Measurements from ENCODE around the gene TLE4. TPM values are rescaled to one million over a fixed set of nuclear protein-coding genes. Genes with fewer than 3 reads are reported as not detected.
A peak's percentile ranks its signal among the peaks of the same experiment; 100 is the strongest.

The TLE4 gene
- polyA plus RNA-seq, 2 of the 4 experiments (the other 2 are of a cell fraction): 14.3 to 23.1 TPM

DNA sequence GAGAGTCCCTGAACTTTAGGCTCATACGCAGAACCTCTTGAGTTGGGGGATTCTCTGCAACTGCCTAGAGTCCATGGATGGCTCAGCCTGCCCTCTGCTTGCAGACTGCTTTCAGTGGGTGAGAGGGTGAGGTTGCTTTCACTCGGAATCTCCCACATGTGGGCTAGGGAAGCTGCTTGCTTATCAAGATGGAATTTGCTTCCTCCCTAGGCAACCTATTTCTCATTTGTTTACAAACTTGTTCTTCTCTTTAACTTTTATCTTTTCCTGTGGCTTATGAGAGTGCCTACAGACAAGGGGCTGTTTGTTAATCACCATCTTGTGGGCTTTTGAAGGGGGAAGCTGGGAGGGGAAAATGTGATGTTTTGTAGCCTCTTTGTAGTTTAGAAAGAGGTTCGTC, 10.0 kb downstream of the TLE4 start:
- no peak overlapping the region for H3K27ac ChIP-seq
- CTCF ChIA-PET: no interaction called here
- no peak overlapping the region for H3K4me2 ChIP-seq
- WGBS (ENCODE audit: missing lambda C conversion rate): 78% methylated on average over 3 of the region's 3 CpGs
- TF ChIP-seq GATA3 (IDR thresholded peaks at IDR 0.05; ENCODE audit: borderline replicate concordance): no peak
- H3K9me3 ChIP-seq: no peaks in the 10 kb centered on the region
- no peak for FAIRE-seq
- 0 out of 3 replicates have a peak, but pooled peaks cover 6% of the 10 kb centered on the region for H3K4me1 ChIP-seq
- ATAC-seq: peak in 1 of 2 experiments; percentile 59; a peak in 3 of 6 replicates
- DNase-seq (ENCODE audit: low read depth in 1 of 2, low spot score in 1 of 2): peak in 1 of 2 experiments; percentile 11
- no peak overlapping the region for H3K4me3 ChIP-seq
- POLR2A ChIA-PET: no interaction called here

DNA sequence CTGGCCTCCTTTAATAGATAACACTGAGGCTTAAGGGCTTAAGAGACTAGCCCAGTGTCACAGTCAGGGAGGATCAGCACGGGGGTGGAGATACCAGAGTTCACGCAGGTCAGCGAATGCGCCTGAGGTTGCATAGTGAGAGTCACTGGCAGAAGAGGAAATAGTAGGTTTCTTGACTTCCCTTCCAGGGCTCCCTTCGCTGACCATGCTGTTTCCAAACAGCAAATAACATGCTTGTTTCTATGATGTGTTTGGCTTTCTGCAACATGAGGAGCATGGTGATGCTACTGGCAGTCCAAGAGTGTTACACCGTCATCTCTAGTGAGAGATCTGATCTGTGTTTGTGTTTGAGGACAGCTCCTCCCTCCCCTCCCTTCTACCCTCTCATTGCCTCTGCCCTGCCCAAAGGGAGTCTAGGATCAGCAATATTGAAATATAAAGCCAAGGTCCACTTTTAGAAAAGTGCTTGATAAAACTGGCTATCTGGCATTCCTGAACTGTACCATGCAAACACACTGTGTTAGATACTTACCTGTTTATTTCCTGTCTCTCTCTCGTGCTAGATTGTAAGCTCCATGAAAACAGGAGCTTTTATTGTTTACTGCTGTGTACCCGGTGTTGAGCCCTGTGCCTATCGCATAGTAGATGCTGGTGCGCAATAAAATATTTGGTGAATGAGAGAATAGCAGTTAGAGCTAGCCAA, 12.3 kb downstream of the TLE4 start:
- FAIRE-seq: no peak
- no peak for DNase-seq (ENCODE audit: low read depth in 1 of 2, low spot score in 1 of 2)
- Histone ChIP-seq H3K9me3 (no peaks in the 10 kb centered on the region), H3K4me3 (no peak overlapping the region), H3K27ac (no peak overlapping the region), H3K4me2 (no peak overlapping the region), H3K4me1 (0 out of 3 replicates have a peak, but pooled peaks cover 6% of the 10 kb centered on the region)
- TF ChIP-seq CHD4 (IDR thresholded peaks at IDR 0.05; ENCODE audit: borderline replicate concordance): no peak
- TF ChIP-seq, protein P1, sequence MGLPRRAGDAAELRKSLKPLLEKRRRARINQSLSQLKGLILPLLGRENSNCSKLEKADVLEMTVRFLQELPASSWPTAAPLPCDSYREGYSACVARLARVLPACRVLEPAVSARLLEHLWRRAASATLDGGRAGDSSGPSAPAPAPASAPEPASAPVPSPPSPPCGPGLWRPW (IDR thresholded peaks at IDR 0.05): no peak
- no peak for TF ChIP-seq SREBF2 (IDR thresholded peaks at IDR 0.05)
- no peak for TF ChIP-seq JUN (IDR thresholded peaks at IDR 0.05)
- no peak for TF ChIP-seq HOXB5 (CRISPR knock-in tag; IDR thresholded peaks at IDR 0.05)
- TF ChIP-seq MYC (IDR thresholded peaks at IDR 0.05; ENCODE audit: borderline replicate concordance, low read length): no peak
- TF ChIP-seq, protein P2, sequence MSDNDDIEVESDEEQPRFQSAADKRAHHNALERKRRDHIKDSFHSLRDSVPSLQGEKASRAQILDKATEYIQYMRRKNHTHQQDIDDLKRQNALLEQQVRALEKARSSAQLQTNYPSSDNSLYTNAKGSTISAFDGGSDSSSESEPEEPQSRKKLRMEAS (IDR thresholded peaks at IDR 0.05): no peak
- TF ChIP-seq JUNB (IDR thresholded peaks at IDR 0.05): no peak
- CTCF ChIA-PET: interaction anchor here (1.0 to 1.3 kb wide), 4 partner anchors 10 to 454 kb away, joined by 3 to 4 read pairs (median 3); no protein-coding TSS in a partner anchor
- POLR2A ChIA-PET: interaction anchor here (2.4 kb wide), 1 partner anchor 13 kb away, joined by 9 read pairs; the partner anchor contains the start of gene TLE4
- ATAC-seq: no peak; a peak in 1 of 6 replicates
- 87% methylated on average over 10 of the region's 10 CpGs for WGBS (ENCODE audit: missing lambda C conversion rate)

DNA sequence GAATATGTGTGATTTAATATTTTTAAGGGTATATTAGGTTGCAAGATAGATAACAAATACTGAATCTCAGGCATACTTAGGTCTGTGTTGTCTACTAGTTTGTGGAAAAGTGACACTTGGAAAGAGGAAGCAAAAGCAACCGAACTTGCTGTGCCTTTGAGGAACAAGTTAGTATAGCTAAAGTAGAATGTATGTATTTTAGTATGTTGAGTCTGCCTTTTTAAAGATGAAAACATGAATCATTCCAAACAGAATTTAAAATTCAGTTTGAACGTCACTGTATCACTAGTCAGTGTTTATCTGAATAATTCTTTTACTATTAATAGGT, 12.9 kb downstream of the TLE4 start:
- no peak for FAIRE-seq
- CTCF ChIA-PET: interaction anchor here (1.0 to 1.3 kb wide), 4 partner anchors 10 to 455 kb away, joined by 3 to 4 read pairs (median 3); no protein-coding TSS in a partner anchor
- H3K27ac ChIP-seq: no peak overlapping the region

More for the DNA sequence above, 12.9 kb downstream of the TLE4 start:
- no peak overlapping the region for H3K4me3 ChIP-seq
- POLR2A ChIA-PET: interaction anchor here (2.4 kb wide), 1 partner anchor 13 kb away, joined by 9 read pairs; the partner anchor contains the start of gene TLE4
- ATAC-seq (no peak), DNase-seq (ENCODE audit: low read depth in 1 of 2, low spot score in 1 of 2) (no peak)
- TF ChIP-seq MAFK (IDR thresholded peaks at IDR 0.05; ENCODE audit: partially characterized antibody) (no peak), CBX8 (IDR thresholded peaks at IDR 0.05) (no peak), MYC (IDR thresholded peaks at IDR 0.05; ENCODE audit: borderline replicate concordance, low read length) (no peak), FOSL2 (IDR thresholded peaks at IDR 0.05) (no peak), FOSL2 (CRISPR knock-in tag; IDR thresholded peaks at IDR 0.05) (no peak), SREBF2 (IDR thresholded peaks at IDR 0.05) (no peak), TP53 (CRISPR knock-in tag; IDR thresholded peaks at IDR 0.05) (no peak), POLR2AphosphoS2 (conservative IDR thresholded peaks at IDR 0.05; ENCODE audit: low read length) (no peak), CHD4 (IDR thresholded peaks at IDR 0.05; ENCODE audit: borderline replicate concordance) (no peak), EHMT2 (IDR thresholded peaks at IDR 0.05; ENCODE audit: low read depth) (no peak), HOXB13 (CRISPR knock-in tag; IDR thresholded peaks at IDR 0.05; ENCODE audit: low read depth) (no peak), NPAS2 (CRISPR knock-in tag; IDR thresholded peaks at IDR 0.05; ENCODE audit: borderline replicate concordance) (no peak), JUNB (IDR thresholded peaks at IDR 0.05) (no peak), POLR2A (IDR thresholded peaks at IDR 0.05; ENCODE audit: low read length) (no peak), ZFP36 (IDR thresholded peaks at IDR 0.05; ENCODE audit: borderline replicate concordance, partially characterized antibody) (no peak)
- TF ChIP-seq, protein P1 (IDR thresholded peaks at IDR 0.05): no peak
- TF ChIP-seq, protein P3, sequence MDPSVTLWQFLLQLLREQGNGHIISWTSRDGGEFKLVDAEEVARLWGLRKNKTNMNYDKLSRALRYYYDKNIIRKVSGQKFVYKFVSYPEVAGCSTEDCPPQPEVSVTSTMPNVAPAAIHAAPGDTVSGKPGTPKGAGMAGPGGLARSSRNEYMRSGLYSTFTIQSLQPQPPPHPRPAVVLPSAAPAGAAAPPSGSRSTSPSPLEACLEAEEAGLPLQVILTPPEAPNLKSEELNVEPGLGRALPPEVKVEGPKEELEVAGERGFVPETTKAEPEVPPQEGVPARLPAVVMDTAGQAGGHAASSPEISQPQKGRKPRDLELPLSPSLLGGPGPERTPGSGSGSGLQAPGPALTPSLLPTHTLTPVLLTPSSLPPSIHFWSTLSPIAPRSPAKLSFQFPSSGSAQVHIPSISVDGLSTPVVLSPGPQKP (IDR thresholded peaks at IDR 0.05; ENCODE audit: low read depth, low read length): no peak
- TF ChIP-seq, protein P2 (IDR thresholded peaks at IDR 0.05): no peak
- TF ChIP-seq, protein P4, sequence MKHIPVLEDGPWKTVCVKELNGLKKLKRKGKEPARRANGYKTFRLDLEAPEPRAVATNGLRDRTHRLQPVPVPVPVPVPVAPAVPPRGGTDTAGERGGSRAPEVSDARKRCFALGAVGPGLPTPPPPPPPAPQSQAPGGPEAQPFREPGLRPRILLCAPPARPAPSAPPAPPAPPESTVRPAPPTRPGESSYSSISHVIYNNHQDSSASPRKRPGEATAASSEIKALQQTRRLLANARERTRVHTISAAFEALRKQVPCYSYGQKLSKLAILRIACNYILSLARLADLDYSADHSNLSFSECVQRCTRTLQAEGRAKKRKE (CRISPR knock-in tag; IDR thresholded peaks at IDR 0.05; ENCODE audit: low read depth): no peak
- H3K9me3 ChIP-seq: no peaks in the 10 kb centered on the region
- WGBS (ENCODE audit: missing lambda C conversion rate): 78% methylated on average over 2 of the region's 2 CpGs
- no peak overlapping the region for H3K4me2 ChIP-seq
- H3K4me1 ChIP-seq: 0 out of 3 replicates have a peak, but pooled peaks cover 6% of the 10 kb centered on the region

Measured in A549 (cell line).